ENCODE measurements around the gene OCA2. TPM values are rescaled to one million over a fixed set of nuclear protein-coding genes. Genes with fewer than 3 reads are reported as not detected.
A peak's percentile ranks its signal among the peaks of the same experiment; 100 is the strongest.

Gene OCA2
- total RNA-seq, 1 experiment from 2014 or later: 0.09 TPM

DNA sequence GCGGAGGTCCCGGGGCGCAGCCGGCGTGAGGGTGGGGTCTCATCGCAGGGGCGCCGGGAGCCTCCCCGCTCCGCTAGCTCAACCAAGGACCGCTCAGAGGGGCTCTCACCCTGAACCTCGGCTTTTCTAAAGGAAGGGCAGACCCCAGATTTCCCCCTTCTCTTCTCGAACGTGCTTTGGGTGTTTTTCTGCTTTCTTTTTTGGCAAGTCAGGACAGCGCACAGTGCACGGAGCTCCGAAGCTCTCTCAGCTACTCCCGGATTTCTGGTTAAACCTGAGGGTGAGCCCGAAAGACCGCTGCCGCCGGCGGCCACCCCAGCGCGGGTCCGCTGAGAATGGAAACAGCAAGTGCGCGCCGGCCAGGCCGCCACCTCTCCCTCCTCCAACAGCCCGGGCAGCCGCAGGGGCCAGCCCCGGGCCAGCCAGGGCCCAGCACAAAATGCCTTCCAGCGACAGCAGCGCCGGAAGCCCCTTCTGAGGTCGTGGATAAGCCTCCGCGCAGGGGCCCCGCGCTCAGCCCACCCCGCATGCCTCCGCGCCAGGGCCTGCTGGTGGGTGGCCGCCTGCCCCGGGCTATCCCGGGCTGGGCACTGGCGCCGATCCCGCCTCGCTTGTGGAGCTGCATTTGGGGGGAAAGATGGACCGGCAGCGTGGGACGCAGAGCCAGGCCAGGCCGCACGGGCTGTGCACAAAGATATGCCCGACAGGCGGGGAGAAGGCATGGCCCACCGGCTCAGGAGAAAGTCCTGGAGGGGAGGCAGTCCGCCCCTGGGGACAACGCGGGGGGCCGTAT lies 8.2 kb upstream of the OCA2 start:
- POLR2A ChIA-PET (ENCODE audit: low non-redundant PET): no interaction called here
- Histone ChIP-seq H3K36me3 (ENCODE audit: insufficient read depth, low read length, poor library complexity, severe bottlenecking) (peaks cover 11% of the 10 kb centered on the region), H3K9me3 (ENCODE audit: low read depth, low read length, poor library complexity, severe bottlenecking) (no peaks in the 10 kb centered on the region), H3K4me1 (ENCODE audit: insufficient read depth, low read length, poor library complexity, severe bottlenecking) (peaks cover 8% of the 10 kb centered on the region), H3K4me3 (ENCODE audit: low read depth, low read length, poor library complexity, severe bottlenecking) (peak overlapping the region; percentile 47), H3K27ac (ENCODE audit: low read depth, low read length, poor library complexity, severe bottlenecking) (no peak overlapping the region), H3K27me3 (replicated peaks; ENCODE audit: insufficient read depth, low read depth, low read length, poor library complexity) (no peaks in the 10 kb centered on the region)
- intact Hi-C loops (cut with micrococcal nuclease; ENCODE audit: unreplicated experiment): no loop called here
- CTCF ChIA-PET: interaction anchor here (0.8 kb wide), 1 partner anchor 85 kb away, joined by 4 read pairs; no protein-coding TSS in a partner anchor
- no TSS peak for BruUV-seq (replicated peaks)
- DNase-seq (ENCODE audit: low spot score): no peak
- TF ChIP-seq EZH2 (IDR thresholded peaks at IDR 0.05; ENCODE audit: borderline replicate concordance, low read depth, low read length, poor library complexity, severe bottlenecking): no peak
- TF ChIP-seq, protein P1, sequence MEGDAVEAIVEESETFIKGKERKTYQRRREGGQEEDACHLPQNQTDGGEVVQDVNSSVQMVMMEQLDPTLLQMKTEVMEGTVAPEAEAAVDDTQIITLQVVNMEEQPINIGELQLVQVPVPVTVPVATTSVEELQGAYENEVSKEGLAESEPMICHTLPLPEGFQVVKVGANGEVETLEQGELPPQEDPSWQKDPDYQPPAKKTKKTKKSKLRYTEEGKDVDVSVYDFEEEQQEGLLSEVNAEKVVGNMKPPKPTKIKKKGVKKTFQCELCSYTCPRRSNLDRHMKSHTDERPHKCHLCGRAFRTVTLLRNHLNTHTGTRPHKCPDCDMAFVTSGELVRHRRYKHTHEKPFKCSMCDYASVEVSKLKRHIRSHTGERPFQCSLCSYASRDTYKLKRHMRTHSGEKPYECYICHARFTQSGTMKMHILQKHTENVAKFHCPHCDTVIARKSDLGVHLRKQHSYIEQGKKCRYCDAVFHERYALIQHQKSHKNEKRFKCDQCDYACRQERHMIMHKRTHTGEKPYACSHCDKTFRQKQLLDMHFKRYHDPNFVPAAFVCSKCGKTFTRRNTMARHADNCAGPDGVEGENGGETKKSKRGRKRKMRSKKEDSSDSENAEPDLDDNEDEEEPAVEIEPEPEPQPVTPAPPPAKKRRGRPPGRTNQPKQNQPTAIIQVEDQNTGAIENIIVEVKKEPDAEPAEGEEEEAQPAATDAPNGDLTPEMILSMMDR (conservative IDR thresholded peaks at IDR 0.05; ENCODE audit: low read depth, low read length): no peak

DNA sequence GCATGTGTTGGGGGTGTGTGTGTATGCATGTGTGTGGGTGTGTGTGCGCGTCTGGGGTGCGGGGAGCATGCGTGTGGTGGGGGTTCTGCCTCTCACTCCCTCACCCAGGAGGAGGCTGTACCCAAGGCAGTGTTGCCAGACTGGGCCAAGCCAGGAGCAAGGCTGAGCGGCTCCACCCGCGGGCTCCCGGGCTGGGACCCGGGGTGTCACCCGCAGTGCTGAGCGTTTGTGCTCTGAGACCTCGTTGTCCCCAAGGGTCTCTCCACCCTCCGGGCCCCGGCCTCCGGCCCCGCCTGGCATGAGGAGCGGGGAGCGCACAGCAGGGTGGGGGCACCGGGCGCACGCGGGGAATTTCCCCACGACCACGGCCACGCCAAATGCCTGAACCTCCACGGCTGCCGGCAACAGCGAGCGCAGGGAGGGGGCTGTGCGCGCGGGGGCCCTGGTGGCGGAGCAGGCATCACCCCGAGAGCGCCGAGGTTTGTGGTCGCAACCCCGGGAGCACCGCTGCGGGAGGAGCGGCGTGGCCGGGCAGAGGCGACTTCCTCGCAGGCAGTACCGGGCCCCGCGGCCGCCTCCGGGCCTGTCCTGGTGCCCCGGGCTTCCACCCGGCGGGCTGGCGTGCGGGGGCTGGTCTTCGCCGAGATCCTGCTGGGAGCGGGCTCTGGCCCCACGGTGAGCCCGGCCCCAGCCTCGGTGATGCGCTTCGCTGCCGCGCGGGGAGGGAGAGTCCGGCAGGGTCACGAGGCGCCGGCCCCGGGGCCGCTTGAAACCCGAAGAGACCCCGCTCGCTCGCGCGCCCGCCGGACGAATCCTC lies 7.4 kb upstream of the OCA2 start:
- Histone ChIP-seq H3K36me3 (ENCODE audit: insufficient read depth, low read length, poor library complexity, severe bottlenecking) (peaks cover 3% of the 10 kb centered on the region), H3K27me3 (replicated peaks; ENCODE audit: insufficient read depth, low read depth, low read length, poor library complexity) (no peaks in the 10 kb centered on the region), H3K9me3 (ENCODE audit: low read depth, low read length, poor library complexity, severe bottlenecking) (no peaks in the 10 kb centered on the region), H3K4me3 (ENCODE audit: low read depth, low read length, poor library complexity, severe bottlenecking) (peak overlapping the region; percentile 47), H3K27ac (ENCODE audit: low read depth, low read length, poor library complexity, severe bottlenecking) (no peak overlapping the region), H3K4me1 (ENCODE audit: insufficient read depth, low read length, poor library complexity, severe bottlenecking) (peaks cover 8% of the 10 kb centered on the region)
- intact Hi-C loops (cut with micrococcal nuclease; ENCODE audit: unreplicated experiment): no loop called here
- ChIA-PET POLR2A (ENCODE audit: low non-redundant PET) (no interaction called here), CTCF (no interaction called here)
- DNase-seq (ENCODE audit: low spot score): peak; percentile 26
- no peak for TF ChIP-seq EZH2 (IDR thresholded peaks at IDR 0.05; ENCODE audit: borderline replicate concordance, low read depth, low read length, poor library complexity, severe bottlenecking)
- TF ChIP-seq, protein P1 (conservative IDR thresholded peaks at IDR 0.05; ENCODE audit: low read depth, low read length): no peak
- BruUV-seq (replicated peaks): no TSS peak

DNA sequence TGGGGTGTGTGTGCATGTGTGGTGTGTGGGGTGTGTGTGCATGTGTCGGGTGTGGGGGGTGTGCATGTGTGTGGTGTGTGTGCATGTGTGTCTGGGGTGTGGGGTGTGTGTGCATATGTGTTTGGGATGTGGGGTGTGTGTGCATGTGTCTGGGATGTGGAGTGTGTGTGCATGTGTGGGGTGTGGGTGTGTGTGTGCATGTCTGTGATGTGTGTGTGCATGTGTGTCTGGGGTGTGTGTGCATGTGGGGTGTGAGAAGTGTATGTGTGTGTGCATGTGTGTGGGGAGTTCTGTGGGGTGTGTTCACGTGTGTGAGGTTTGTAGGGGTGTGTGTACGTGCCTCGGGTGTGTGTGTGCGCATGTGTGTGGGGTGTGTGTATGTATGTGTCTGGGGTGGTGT lies 6.7 kb upstream of the OCA2 start:
- CTCF ChIA-PET: no interaction called here
- POLR2A ChIA-PET (ENCODE audit: low non-redundant PET): no interaction called here
- TF ChIP-seq, protein P1 (conservative IDR thresholded peaks at IDR 0.05; ENCODE audit: low read depth, low read length): no peak
- no peak for TF ChIP-seq EZH2 (IDR thresholded peaks at IDR 0.05; ENCODE audit: borderline replicate concordance, low read depth, low read length, poor library complexity, severe bottlenecking)
- H3K4me1 ChIP-seq (ENCODE audit: insufficient read depth, low read length, poor library complexity, severe bottlenecking): peaks cover 8% of the 10 kb centered on the region
- intact Hi-C loops (cut with micrococcal nuclease; ENCODE audit: unreplicated experiment): no loop called here
- no peak overlapping the region for H3K4me3 ChIP-seq (ENCODE audit: low read depth, low read length, poor library complexity, severe bottlenecking)
- no TSS peak for BruUV-seq (replicated peaks)
- no peaks in the 10 kb centered on the region for H3K27me3 ChIP-seq (replicated peaks; ENCODE audit: insufficient read depth, low read depth, low read length, poor library complexity)
- H3K36me3 ChIP-seq (ENCODE audit: insufficient read depth, low read length, poor library complexity, severe bottlenecking): no peaks in the 10 kb centered on the region
- no peak overlapping the region for H3K27ac ChIP-seq (ENCODE audit: low read depth, low read length, poor library complexity, severe bottlenecking)
- no peak for DNase-seq (ENCODE audit: low spot score)
- no peaks in the 10 kb centered on the region for H3K9me3 ChIP-seq (ENCODE audit: low read depth, low read length, poor library complexity, severe bottlenecking)
